HCT116 (cell line): ENCODE data around the gene ETAA1. TPM values are rescaled to one million over a fixed set of nuclear protein-coding genes. Genes with fewer than 3 reads are reported as not detected.

ENCODE experiments used
- ATAC-seq: fragments of 200-7000 bp; cut with Tn5 transposase; 2 replicates; pipeline ENCODE4 v1.9.1; 2020; ENCODE audit warnings: mild to moderate bottlenecking, moderate library complexity
- BruUV-seq: library from RNA; stranded (reverse); fragments of 400-500 nt; replicated peaks from 2 replicates; lab custom pipeline; 2021; lab: Mats Ljungman, UMichigan
- CTCF ChIA-PET: fragments of 300-600 bp; sonication (Branson Sonifier 250); formaldehyde crosslinking; loops from one replicate; lab custom pipeline; 2021; ENCODE audit warnings: antibody characterized with exemption; lab: Charles Lee
- POLR2A ChIA-PET: fragments of 300-600, 350-600 bp; sonication (Branson Sonifier 250); formaldehyde crosslinking; loops from one replicate; lab custom pipeline; 2021; ENCODE audit warnings: antibody characterized with exemption; lab: Charles Lee
- RAD21 ChIA-PET, 2 experiments: fragments of 300-600 bp; sonication (Branson Sonifier 250); formaldehyde crosslinking; loops; one replicate each; lab custom pipeline; 2023; ENCODE audit warnings: low total read pairs in 2 of 2; ENCODE audit not compliant: uncharacterized antibody in 2 of 2, unreplicated experiment in 2 of 2, low non-redundant PET in 1 of 2; lab: Charles Lee
- DNase-seq: peaks from one replicate; pipeline ENCODE4 v3.0.0-alpha.2; 2010; ENCODE audit warnings: low read depth, low spot score
- H2AFZ ChIP-seq: fragments of 200-600 bp; shearing (Covaris generic), sonication (generic); 2 replicates; pipeline ENCODE4 v1.6.1; 2017; ENCODE audit warnings: low read depth, mixed run types, mixed read lengths, antibody characterized with exemption, low read length; ENCODE audit not compliant: poor library complexity, severe bottlenecking
- H3K27ac ChIP-seq: 2 replicates; pipeline ENCODE4 v1.5.1; 2012; ENCODE audit warnings: low read depth, low read length
- H3K27me3 ChIP-seq: fragments of 200-600 bp; sonication (generic); 2 replicates; pipeline ENCODE4 v1.6.1; 2016; ENCODE audit warnings: mixed run types, low read length, mixed read lengths; ENCODE audit not compliant: insufficient read depth
- H3K36me3 ChIP-seq, 2 experiments: fragments of 200-500 bp in 1 of 2; fragments of 200-600 bp in 1 of 2; sonication (Bioruptor generic) in 1 of 2; sonication (generic) in 1 of 2; 2 replicates each; pipeline versions ENCODE4 v1.5.1 to v1.6.1; 2014 to 2016; ENCODE audit warnings: low read length in 2 of 2, inconsistent platforms in 1 of 2, mixed read lengths in 1 of 2, mixed run types in 1 of 2; ENCODE audit not compliant: insufficient read depth in 2 of 2, control insufficient read depth in 1 of 2
- H3K4me1 ChIP-seq, 2 experiments: fragments of 200-600 bp in 1 of 2; sonication (generic) in 1 of 2; 2 replicates each; pipeline versions ENCODE4 v1.5.1 to v1.6.1; 2012 to 2017; ENCODE audit warnings: low read length in 2 of 2, inconsistent platforms in 1 of 2, mild to moderate bottlenecking in 1 of 2, mixed read lengths in 1 of 2, mixed run types in 1 of 2, moderate library complexity in 1 of 2; ENCODE audit not compliant: insufficient read depth in 2 of 2, control insufficient read depth in 1 of 2
- H3K4me2 ChIP-seq: fragments of 200-600 bp; sonication (generic); 2 replicates; pipeline ENCODE4 v1.6.1; 2017; ENCODE audit warnings: mixed run types, low read length, mixed read lengths
- H3K4me3 ChIP-seq, 2 experiments: fragments of 200-600 bp in 1 of 2; sonication (generic) in 1 of 2; replicated peaks in 1 of 2; 2 replicates each; pipeline ENCODE4 v1.5.1; 2011 to 2016; ENCODE audit warnings: low read length in 2 of 2, control low read depth in 1 of 2, low read depth in 1 of 2, mild to moderate bottlenecking in 1 of 2, mixed read lengths in 1 of 2, mixed run types in 1 of 2
- H3K79me2 ChIP-seq: fragments of 200-600 bp; sonication (generic); 2 replicates; pipeline ENCODE4 v1.6.1; 2017; ENCODE audit warnings: mild to moderate bottlenecking, mixed run types, low read length, moderate library complexity, mixed read lengths; ENCODE audit not compliant: insufficient read depth
- H3K9ac ChIP-seq: fragments of 200-600 bp; sonication (generic); 2 replicates; pipeline ENCODE4 v1.6.1; 2016; ENCODE audit warnings: low read length, mixed read lengths
- H3K9me2 ChIP-seq: fragments of 200-600 bp; sonication (generic), shearing (Covaris generic); 2 replicates; pipeline ENCODE4 v1.6.1; 2017; ENCODE audit warnings: mixed run types, mild to moderate bottlenecking, moderate library complexity; ENCODE audit not compliant: insufficient read depth
- H3K9me3 ChIP-seq, 2 experiments: fragments of 200-500 bp in 1 of 2; fragments of 200-600 bp in 1 of 2; sonication (Bioruptor generic) in 1 of 2; sonication (generic) in 1 of 2; 2 replicates each; pipeline ENCODE4 v1.6.1; 2014 to 2017; ENCODE audit warnings: low read length in 2 of 2, mixed read lengths in 2 of 2, inconsistent platforms in 1 of 2, low read depth in 1 of 2, mild to moderate bottlenecking in 1 of 2, mixed run types in 1 of 2, moderate library complexity in 1 of 2; ENCODE audit not compliant: control insufficient read depth in 1 of 2, insufficient read depth in 1 of 2
- H4K20me1 ChIP-seq: fragments of 200-600 bp; sonication (generic), shearing (Covaris generic); 2 replicates; pipeline ENCODE4 v1.6.1; 2017; ENCODE audit warnings: mixed run types, mild to moderate bottlenecking, moderate library complexity; ENCODE audit not compliant: insufficient read depth
- ATF3 ChIP-seq: IDR thresholded peaks from 2 replicates; pipeline ENCODE4 v1.6.1; 2012
- CBX3 ChIP-seq: IDR thresholded peaks from 2 replicates; pipeline ENCODE4 v1.6.1; 2012; ENCODE audit warnings: low read depth
- EZH2phosphoT487 ChIP-seq: fragments of 200-600 bp; IDR thresholded peaks from 2 replicates; pipeline ENCODE4 v1.6.1; 2018; ENCODE audit warnings: antibody characterized with exemption, borderline replicate concordance
- JUND ChIP-seq: IDR thresholded peaks from 2 replicates; pipeline ENCODE4 v1.6.1; 2012
- MAX ChIP-seq: IDR thresholded peaks from 2 replicates; pipeline ENCODE4 v1.6.1; 2012
- POLR2AphosphoS5 ChIP-seq: IDR thresholded peaks from 2 replicates; pipeline ENCODE4 v1.6.1; 2011; ENCODE audit warnings: mild to moderate bottlenecking, low read depth, low read length, moderate library complexity
- SRF ChIP-seq: IDR thresholded peaks from 2 replicates; pipeline ENCODE4 v1.6.1; 2012; ENCODE audit warnings: low read depth
- ZFX ChIP-seq: fragments of 450-650 bp; IDR thresholded peaks from 2 replicates; pipeline ENCODE4 v1.6.1; 2017
- intact Hi-C: fragments of 100-400 bp; cut with micrococcal nuclease; formaldehyde crosslinking; loops from 2 replicates; pipeline ENCODE4 v1.10.0; 2022
- total RNA-seq: library from RNA; stranded (reverse); gene quantifications from one replicate; pipeline ENCODE4 v1.2.1, GENCODE V29; 2021; ENCODE audit not compliant: unreplicated experiment
- TF ChIP-seq, protein P1 (sequence below): IDR thresholded peaks from 2 replicates; pipeline ENCODE4 v1.6.1; 2012; ENCODE audit warnings: low read depth

The ETAA1 gene
- total RNA-seq, 1 experiment from 2014 or later, result 9.6 TPM

- H3K27ac ChIP-seq, result no peak overlapping the region
- intact Hi-C loops, result no loop called here
- H3K4me3 ChIP-seq, result no peak overlapping the region
- no peak for ATAC-seq
- BruUV-seq, result no TSS peak
- no peaks in the 10 kb centered on the region for H3K9me3 ChIP-seq
- no peak overlapping the region for H2AFZ ChIP-seq
- no peaks in the 10 kb centered on the region for H3K4me1 ChIP-seq
- RAD21 ChIA-PET, result no interaction called here
- no peaks in the 10 kb centered on the region for H3K36me3 ChIP-seq
- DNase-seq, result no peak
- H3K27me3 ChIP-seq, result no peaks in the 10 kb centered on the region
- H3K4me2 ChIP-seq, result no peak overlapping the region
- CTCF ChIA-PET, result no interaction called here
- no peak overlapping the region for H3K9ac ChIP-seq
- no peaks in the 10 kb centered on the region for H3K79me2 ChIP-seq
- no peak for TF ChIP-seq SRF
- TF ChIP-seq JUND, result no peak
- TF ChIP-seq EZH2phosphoT487, result no peak
- TF ChIP-seq CBX3, result no peak
- TF ChIP-seq POLR2AphosphoS5, result no peak
- TF ChIP-seq MAX, result no peak
- no peak for TF ChIP-seq ZFX
- TF ChIP-seq, protein P1, sequence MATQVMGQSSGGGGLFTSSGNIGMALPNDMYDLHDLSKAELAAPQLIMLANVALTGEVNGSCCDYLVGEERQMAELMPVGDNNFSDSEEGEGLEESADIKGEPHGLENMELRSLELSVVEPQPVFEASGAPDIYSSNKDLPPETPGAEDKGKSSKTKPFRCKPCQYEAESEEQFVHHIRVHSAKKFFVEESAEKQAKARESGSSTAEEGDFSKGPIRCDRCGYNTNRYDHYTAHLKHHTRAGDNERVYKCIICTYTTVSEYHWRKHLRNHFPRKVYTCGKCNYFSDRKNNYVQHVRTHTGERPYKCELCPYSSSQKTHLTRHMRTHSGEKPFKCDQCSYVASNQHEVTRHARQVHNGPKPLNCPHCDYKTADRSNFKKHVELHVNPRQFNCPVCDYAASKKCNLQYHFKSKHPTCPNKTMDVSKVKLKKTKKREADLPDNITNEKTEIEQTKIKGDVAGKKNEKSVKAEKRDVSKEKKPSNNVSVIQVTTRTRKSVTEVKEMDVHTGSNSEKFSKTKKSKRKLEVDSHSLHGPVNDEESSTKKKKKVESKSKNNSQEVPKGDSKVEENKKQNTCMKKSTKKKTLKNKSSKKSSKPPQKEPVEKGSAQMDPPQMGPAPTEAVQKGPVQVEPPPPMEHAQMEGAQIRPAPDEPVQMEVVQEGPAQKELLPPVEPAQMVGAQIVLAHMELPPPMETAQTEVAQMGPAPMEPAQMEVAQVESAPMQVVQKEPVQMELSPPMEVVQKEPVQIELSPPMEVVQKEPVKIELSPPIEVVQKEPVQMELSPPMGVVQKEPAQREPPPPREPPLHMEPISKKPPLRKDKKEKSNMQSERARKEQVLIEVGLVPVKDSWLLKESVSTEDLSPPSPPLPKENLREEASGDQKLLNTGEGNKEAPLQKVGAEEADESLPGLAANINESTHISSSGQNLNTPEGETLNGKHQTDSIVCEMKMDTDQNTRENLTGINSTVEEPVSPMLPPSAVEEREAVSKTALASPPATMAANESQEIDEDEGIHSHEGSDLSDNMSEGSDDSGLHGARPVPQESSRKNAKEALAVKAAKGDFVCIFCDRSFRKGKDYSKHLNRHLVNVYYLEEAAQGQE, result no peak
- no peak for TF ChIP-seq ATF3
- no peaks in the 10 kb centered on the region for H3K9me2 ChIP-seq
- POLR2A ChIA-PET, result no interaction called here
- H4K20me1 ChIP-seq, result no peaks in the 10 kb centered on the region
Measured at GRCh38 chr2:67437114-67437513, 40.0 kb downstream of the ETAA1 start.
